Cardiac septum (tissue), 1 donor: ENCODE results near the gene IFNGR1. TPM values are rescaled to one million over a fixed set of nuclear protein-coding genes. Genes with fewer than 3 reads are reported as not detected.

Experiments
- DNase-seq: peaks from one replicate; pipeline ENCODE4 v3.0.0-alpha.2; 2020; ENCODE audit warnings: low spot score
- intact Hi-C: fragments of 100-400 bp; cut with DNase I; formaldehyde crosslinking; loops from one replicate; pipeline ENCODE4 v1.14.0; 2022
- total RNA-seq: library from RNA; stranded (reverse); fragmentation: NEBNext Ultra II Directional; extraction: Animal tissue kit (Norgen Biotek cat#: 25700); gene quantifications from one replicate; pipeline ENCODE4 v1.2.1, GENCODE V29; 2021
- donor health status: DM: no; HTN: no; CAD: no.

The IFNGR1 gene
- total RNA-seq, 1 donor from 2014 or later, result 60.1 TPM

- intact Hi-C loops, result no loop called here
- DNase-seq, result no peak
These were observed 53.6 kb downstream of the IFNGR1 start for GRCh38 chr6:137165375-137166246.

DNA sequence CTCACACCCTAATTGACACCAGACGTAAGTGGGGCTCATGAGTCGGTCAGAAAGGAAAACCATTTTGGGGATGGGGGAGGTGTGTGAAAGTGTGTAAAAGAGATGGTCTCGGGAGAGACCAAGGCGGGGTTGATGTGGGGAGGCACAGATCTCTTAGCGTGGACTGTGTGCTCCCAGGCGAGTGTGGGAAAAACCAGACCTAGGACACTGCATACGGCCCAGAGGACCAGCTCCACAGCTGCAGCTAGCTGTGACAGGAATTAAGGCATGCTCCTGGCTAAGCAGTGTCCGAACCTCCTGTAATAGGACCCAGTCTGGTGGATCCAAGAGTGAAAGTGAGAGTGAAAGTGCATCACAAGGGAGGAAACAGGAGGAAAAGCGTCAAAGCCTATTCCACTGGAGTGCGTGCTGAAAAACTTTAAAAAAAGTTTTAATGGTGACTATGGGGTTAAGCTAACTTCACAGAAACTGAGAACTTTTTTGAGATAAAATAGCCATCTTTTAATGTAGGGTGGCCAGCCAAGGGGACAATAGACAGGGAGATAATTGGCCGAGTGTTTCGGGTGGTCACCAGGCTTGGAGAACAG is 55.4 kb downstream of the IFNGR1 start:
- no peak for DNase-seq

GRCh38 chr6:137162692-137163306 is 56.4 kb downstream of the IFNGR1 start:
- intact Hi-C loops, result no loop called here
- DNase-seq, result no peak

More for the DNA sequence above, 55.4 kb downstream of the IFNGR1 start:
- intact Hi-C loops, result no loop called here

- intact Hi-C loops, result no loop called here
- DNase-seq, result no peak
These were observed 57.2 kb downstream of the IFNGR1 start for GRCh38 chr6:137161949-137162348.

DNA sequence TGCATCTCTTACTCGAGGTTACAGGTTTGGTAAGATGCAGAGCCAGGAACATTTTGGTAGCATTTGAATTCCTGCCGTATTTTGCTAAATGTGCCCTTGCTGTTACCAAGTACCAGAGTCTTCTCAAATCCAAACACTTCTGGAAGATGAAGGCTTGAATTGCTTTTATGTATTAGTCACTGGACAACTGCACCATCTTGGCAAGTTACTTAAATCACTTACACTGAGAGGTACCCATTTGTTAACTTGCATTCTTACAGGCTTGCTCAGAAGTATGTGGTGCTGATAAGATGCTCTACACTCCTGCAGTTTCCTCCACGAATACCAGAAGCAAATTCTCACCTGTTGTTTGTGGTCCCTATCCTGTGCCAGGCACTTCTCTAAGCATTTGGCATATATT is 58.4 kb downstream of the IFNGR1 start:
- DNase-seq, result no peak
- intact Hi-C loops, result no loop called here

DNA sequence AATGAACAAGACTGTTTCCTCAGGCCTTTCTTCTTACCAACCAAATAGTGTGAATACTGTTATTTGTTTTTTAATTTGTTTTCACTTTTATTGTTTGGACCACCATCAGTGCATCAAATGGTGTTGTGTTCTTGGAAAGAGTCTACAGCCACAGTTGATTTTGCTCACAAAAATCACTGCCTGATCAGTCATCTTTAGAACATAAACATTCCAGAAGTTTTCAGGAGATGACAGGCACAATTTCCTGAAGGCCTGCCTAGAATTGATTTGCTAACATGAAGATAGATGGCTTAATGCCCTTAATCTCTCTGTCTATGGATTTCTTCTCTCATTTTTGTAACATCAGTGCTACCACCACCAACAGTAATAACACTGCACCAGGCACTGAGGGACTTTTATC is 59.3 kb downstream of the IFNGR1 start:
- intact Hi-C loops, result no loop called here
- no peak for DNase-seq

GRCh38 chr6:137157601-137158000 is 61.6 kb downstream of the IFNGR1 start:
- DNase-seq, result no peak
- intact Hi-C loops, result no loop called here

- no peak for DNase-seq
- intact Hi-C loops, result no loop called here
These were observed 62.5 kb downstream of the IFNGR1 start for GRCh38 chr6:137156650-137157049.

GRCh38 chr6:137155830-137156229 is 63.4 kb downstream of the IFNGR1 start:
- intact Hi-C loops, result no loop called here
- DNase-seq, result no peak

GRCh38 chr6:137150072-137150471 is 69.1 kb downstream of the IFNGR1 start:
- intact Hi-C loops, result no loop called here
- no peak for DNase-seq

DNA sequence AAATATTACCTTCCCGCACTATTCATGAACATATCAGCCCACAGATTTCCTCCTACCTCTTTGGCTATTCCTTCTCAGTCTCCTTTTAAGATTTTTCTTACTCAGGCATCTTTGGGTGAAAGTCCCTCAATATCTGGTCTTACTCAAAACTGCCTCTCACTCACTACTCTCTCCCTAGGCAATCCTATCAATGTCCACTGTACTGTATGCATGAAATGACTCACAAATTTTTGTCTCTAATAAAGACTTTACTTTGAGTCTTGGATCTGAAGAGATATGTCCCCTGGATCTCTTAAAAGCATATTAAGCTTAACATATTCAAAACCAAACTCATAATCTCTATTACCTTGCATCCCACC is 70.2 kb downstream of the IFNGR1 start:
- intact Hi-C loops, result no loop called here
- DNase-seq, result no peak

DNA sequence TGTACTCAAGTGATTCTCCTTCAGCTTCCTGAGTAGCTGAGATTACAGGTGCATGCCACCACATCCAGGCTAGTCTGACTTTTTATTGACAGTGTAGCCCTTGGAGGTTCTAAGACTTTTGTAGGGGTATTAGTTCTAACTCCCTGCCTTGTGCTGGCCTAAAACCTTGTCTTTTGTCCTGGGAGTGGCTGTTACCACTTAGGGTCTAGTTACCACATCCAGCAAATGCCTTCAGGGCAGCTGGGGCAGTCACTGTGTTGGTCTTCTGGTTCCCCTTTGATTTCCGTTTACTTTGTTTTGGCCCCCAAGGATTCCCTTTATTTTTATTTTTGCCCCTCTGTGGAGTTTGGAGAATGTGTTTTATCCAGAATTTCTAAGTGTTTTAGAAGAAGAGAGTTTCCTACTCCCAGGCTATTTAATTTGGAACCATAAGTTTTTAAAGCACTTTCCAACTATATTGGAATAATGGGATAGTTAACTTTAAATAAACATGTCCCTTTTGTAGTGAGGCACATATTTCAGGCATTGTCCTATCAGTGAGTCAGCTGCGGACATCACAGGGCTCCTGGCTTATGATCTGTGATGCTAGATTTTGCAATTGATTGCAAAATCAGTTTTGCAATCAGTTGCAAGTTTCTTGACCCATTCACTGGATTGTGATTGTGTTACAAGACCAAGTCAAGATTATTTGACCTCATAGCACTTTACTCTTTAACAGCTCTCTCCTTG is 70.7 kb downstream of the IFNGR1 start:
- intact Hi-C loops, result no loop called here
- no peak for DNase-seq

Other genes starting within 250 kb of the IFNGR1 start
- gene IL20RA, start 174.4 kb downstream of the IFNGR1 start, total RNA-seq, result 0.32 TPM
- 0.11 TPM for gene IL22RA2, start 45.7 kb downstream of the IFNGR1 start, total RNA-seq